HG02571 (cell line): ENCODE results near the gene NDUFA7.
"Not testable (repeated sequence)": the region's sequence is repeated elsewhere in the genome, so short reads cannot be mapped to it uniquely, and the experiment has no call there.

Source experiments
- ATAC-seq: cut with Tn5 transposase; IDR thresholded peaks from one replicate; pipeline ENCODE4 v1.9.1; 2021; ENCODE audit warnings: mild to moderate bottlenecking, moderate library complexity; ENCODE audit not compliant: unreplicated experiment

NDUFA7 gene

GRCh38 chr19:8269724-8270123 lies 51.5 kb downstream of the NDUFA7 start:
- ATAC-seq, result no peak

DNA sequence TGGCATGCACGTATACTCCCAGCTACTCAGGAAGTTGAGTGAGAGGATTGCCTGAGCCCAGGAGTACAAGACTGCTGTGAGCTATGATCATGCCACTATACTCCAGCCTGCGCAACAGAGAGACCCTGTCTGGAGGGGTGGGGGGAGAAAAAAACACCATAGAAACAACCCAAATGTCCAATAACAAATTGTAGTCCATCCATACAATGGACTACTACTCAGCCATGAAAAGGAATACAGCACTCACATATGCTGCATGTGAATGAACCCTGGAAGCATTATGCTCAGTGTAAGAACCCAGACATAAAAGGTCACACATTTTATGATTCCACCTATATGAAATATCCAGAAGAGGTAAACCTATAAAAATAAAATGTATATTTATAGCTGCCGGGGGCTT lies 55.3 kb downstream of the NDUFA7 start:
- ATAC-seq, result no peak

DNA sequence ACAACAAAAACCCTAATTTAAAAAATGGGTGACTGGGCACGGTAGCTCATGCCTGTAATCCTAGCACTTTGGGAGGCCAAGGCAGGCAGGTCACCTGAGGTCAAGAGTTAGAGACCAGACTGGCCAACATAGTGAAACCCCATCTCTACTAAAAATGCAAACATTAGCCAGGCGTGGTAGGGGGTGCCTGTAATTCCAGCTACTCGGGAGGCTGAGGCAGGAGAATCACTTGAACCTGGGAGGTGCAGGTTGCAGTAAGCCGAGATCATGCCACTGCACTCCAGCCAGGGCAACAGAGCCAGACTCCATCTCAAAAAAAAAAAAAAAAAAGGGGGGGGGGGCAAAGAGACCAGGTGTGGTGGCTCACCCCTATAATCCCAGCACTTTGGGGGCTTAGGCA lies 56.9 kb downstream of the NDUFA7 start:
- ATAC-seq, result not testable (repeated sequence)

DNA sequence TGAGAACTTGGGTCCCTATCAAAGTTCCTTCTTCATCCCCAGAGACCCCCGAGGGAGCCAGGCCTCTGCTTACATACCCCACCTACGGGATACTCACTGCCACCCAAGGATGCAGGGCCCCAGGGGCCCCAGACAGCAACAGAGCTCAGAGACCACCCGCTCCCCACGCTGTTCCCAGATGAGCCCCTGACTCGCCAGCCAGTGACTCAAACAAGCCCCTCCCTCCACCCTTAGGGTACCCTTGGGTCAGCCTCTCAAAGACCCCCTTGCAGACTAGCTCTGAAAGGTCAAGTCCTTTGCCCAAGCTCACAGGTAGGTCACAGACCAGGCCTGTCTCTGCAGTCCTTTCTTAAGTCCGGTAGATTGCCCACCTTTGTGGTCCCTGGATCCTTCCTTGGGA lies 58.7 kb downstream of the NDUFA7 start:
- no peak for ATAC-seq

GRCh38 chr19:8261881-8262280 lies 59.3 kb downstream of the NDUFA7 start:
- no peak for ATAC-seq

DNA sequence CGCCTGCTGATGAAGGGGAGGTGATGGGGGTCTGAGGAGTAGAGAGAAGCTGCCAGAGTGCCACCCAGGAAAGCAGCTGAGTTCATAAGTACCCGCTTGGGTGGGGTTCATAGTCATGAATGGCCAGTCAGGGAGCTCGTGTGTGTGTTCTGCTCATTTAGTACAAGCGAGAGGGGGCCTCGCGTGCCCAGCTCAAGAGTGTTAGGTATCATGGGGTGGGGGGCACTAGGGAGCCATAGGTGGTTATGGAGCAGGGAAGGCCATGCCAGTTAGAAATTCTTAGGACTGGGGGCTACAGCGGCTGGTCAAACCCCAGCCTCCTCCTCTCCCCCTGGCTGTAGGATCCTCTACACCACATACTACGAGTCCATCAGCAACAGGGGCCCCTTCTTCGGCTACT lies 59.8 kb downstream of the NDUFA7 start:
- no peak for ATAC-seq
